Sigmoid colon (tissue), 4 donors: ENCODE measurements around the gene TSEN54.

Experiments
- CTCF ChIP-seq, 4 experiments: fragments of 450-650 bp in 3 of 4; fragments of 200-600 bp in 1 of 4; IDR thresholded peaks; one replicate each; pipeline ENCODE4 v1.5.1; 2016 to 2019; ENCODE audit warnings: antibody characterized with exemption in 4 of 4, mild to moderate bottlenecking in 3 of 4, moderate library complexity in 2 of 4
- EP300 ChIP-seq, 4 donors: sonication (generic); formaldehyde crosslinking; IDR thresholded peaks; one replicate each; pipeline ENCODE4 v1.6.1; 2017; ENCODE audit warnings: antibody characterized with exemption in 4 of 4
- POLR2A ChIP-seq, 2 donors: fragments of 450-650 bp; IDR thresholded peaks; one replicate each; pipeline ENCODE4 v1.6.1; 2016; ENCODE audit warnings: antibody characterized with exemption in 2 of 2, mild to moderate bottlenecking in 2 of 2, moderate library complexity in 2 of 2
- POLR2AphosphoS5 ChIP-seq, 4 donors: sonication (generic); formaldehyde crosslinking; IDR thresholded peaks; one replicate each; pipeline ENCODE4 v1.6.1; 2017; ENCODE audit warnings: antibody characterized with exemption in 4 of 4

DNA sequence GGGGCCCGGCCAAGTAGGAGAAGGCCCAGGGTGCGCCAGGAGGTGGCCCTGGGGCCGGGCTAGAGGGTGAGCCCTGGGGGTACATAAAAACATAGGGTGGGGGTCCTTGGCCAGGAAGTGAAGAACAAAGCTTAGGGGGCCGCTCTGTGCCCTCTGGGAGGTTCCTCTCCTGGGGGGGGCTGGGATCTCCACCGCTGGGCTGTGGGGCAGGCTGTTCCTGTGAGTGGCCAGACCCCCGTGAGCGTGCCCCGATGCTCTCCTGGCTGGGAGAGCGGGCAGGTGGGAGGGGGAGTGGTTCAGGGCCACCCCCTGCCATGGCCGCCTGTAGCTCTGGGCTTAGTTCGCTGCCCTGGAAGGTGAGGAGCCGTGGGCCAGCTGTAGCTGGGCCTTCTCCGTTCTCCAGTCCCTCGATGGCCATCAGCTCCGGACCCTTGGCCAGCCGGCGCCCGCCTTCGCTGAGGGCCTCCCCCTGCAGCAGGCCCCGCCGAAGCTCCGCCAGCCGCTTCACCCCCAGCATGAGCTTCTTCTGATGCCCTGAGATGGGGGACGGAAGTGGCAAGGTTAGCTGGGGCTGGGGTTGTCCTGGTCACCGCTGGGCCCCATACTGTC, 13.5 kb upstream of the TSEN54 start:
- no peak for TF ChIP-seq CTCF (IDR thresholded peaks at IDR 0.05)
- no peak for TF ChIP-seq POLR2A (IDR thresholded peaks at IDR 0.05)
- TF ChIP-seq POLR2AphosphoS5 (IDR thresholded peaks at IDR 0.05), result no peak
- no peak for TF ChIP-seq EP300 (IDR thresholded peaks at IDR 0.05)
